Panc1 (cell line): Measurements from ENCODE around the gene PRTN3. TPM values are rescaled to one million over a fixed set of nuclear protein-coding genes. Genes with fewer than 3 reads are reported as not detected.

Experiments used
- ATAC-seq: fragments of 200-7000 bp; cut with Tn5 transposase; 2 replicates; pipeline ENCODE4 v1.9.1; 2020; ENCODE audit warnings: mild to moderate bottlenecking, moderate library complexity
- BruUV-seq: library from RNA; stranded (reverse); fragments of 400-500 nt; replicated peaks from 2 replicates; lab custom pipeline; 2021; lab: Mats Ljungman, UMichigan
- CTCF ChIA-PET: fragments of 300-600 bp; sonication (Branson Sonifier 250); formaldehyde crosslinking; loops from one replicate; lab custom pipeline; 2022; ENCODE audit warnings: antibody characterized with exemption; lab: Charles Lee
- POLR2A ChIA-PET: fragments of 300-600 bp; sonication (Branson Sonifier 250); formaldehyde crosslinking; loops from one replicate; lab custom pipeline; 2022; ENCODE audit warnings: antibody characterized with exemption; lab: Charles Lee
- DNase-seq: peaks from one replicate; pipeline ENCODE4 v3.0.0-alpha.2; 2010; ENCODE audit warnings: low read depth, low spot score
- H3K27ac ChIP-seq: 2 replicates; pipeline ENCODE4 v1.5.1; 2011; ENCODE audit warnings: mild to moderate bottlenecking, low read length, inconsistent platforms
- H3K27me3 ChIP-seq: fragments of 200-500 bp; sonication (Bioruptor generic); 2 replicates; pipeline ENCODE4 v1.6.0; 2014; ENCODE audit warnings: low read length, inconsistent platforms; ENCODE audit not compliant: control insufficient read depth, insufficient read depth
- H3K36me3 ChIP-seq: fragments of 200-500 bp; sonication (Bioruptor generic); 2 replicates; pipeline ENCODE4 v1.5.1; 2014; ENCODE audit warnings: inconsistent platforms, mild to moderate bottlenecking, low read length, moderate library complexity; ENCODE audit not compliant: control insufficient read depth, insufficient read depth
- H3K4me1 ChIP-seq: 2 replicates; pipeline ENCODE4 v1.5.1; 2011; ENCODE audit warnings: inconsistent platforms, mild to moderate bottlenecking, low read length, moderate library complexity; ENCODE audit not compliant: control insufficient read depth, insufficient read depth
- H3K4me3 ChIP-seq, 2 experiments: 2 replicates each; pipeline ENCODE4 v1.5.1; 2011 to 2012; ENCODE audit warnings: low read depth in 2 of 2, low read length in 2 of 2, mild to moderate bottlenecking in 2 of 2, inconsistent platforms in 1 of 2, moderate library complexity in 1 of 2
- H3K9me3 ChIP-seq: fragments of 200-500 bp; sonication (Bioruptor generic); 2 replicates; pipeline ENCODE4 v1.5.1; 2014; ENCODE audit warnings: low read depth, mild to moderate bottlenecking, inconsistent platforms, low read length, moderate library complexity; ENCODE audit not compliant: control insufficient read depth, insufficient read depth
- POLR2AphosphoS5 ChIP-seq: IDR thresholded peaks from 2 replicates; pipeline ENCODE4 v1.6.1; 2012; ENCODE audit warnings: mild to moderate bottlenecking, low read depth, low read length, moderate library complexity
- SIN3A ChIP-seq: IDR thresholded peaks from 2 replicates; pipeline ENCODE4 v1.6.1; 2012; ENCODE audit warnings: low read depth, mild to moderate bottlenecking, low read length, moderate library complexity, borderline replicate concordance; ENCODE audit not compliant: insufficient read depth
- TCF7L2 ChIP-seq: IDR thresholded peaks from 2 replicates; pipeline ENCODE4 v1.6.1; 2011; ENCODE audit warnings: mild to moderate bottlenecking, low read depth, low read length, inconsistent platforms
- in situ Hi-C: cut with HindIII; loops from 2 replicates; pipeline ENCODE4 v1.10.0; 2016; ENCODE audit warnings: low sequenced_read_pairs, low pct_unique_long_range_greater_than_20kb
- intact Hi-C: fragments of 100-400 bp; cut with micrococcal nuclease; formaldehyde crosslinking; loops from one replicate; pipeline ENCODE4 v1.10.0; 2022; ENCODE audit not compliant: unreplicated experiment
- total RNA-seq: library from RNA; stranded (reverse); gene quantifications from one replicate; pipeline ENCODE4 v1.2.1, GENCODE V29; 2021; ENCODE audit not compliant: unreplicated experiment
- TF ChIP-seq, protein P1 (sequence below), 2 experiments: IDR thresholded peaks; 2 replicates each; pipeline ENCODE4 v1.6.1; 2011 to 2012; ENCODE audit warnings: low read depth in 2 of 2, control low read depth in 1 of 2, low read length in 1 of 2, mild to moderate bottlenecking in 1 of 2, moderate library complexity in 1 of 2; ENCODE audit not compliant: insufficient read depth in 1 of 2
- TF ChIP-seq, protein P2 (sequence below): fragments of 450-650 bp; IDR thresholded peaks from 2 replicates; pipeline ENCODE4 v1.5.1; 2017; ENCODE audit warnings: mild to moderate bottlenecking

Gene PRTN3
- total RNA-seq, 1 experiment from 2014 or later = 1.5 TPM

DNA sequence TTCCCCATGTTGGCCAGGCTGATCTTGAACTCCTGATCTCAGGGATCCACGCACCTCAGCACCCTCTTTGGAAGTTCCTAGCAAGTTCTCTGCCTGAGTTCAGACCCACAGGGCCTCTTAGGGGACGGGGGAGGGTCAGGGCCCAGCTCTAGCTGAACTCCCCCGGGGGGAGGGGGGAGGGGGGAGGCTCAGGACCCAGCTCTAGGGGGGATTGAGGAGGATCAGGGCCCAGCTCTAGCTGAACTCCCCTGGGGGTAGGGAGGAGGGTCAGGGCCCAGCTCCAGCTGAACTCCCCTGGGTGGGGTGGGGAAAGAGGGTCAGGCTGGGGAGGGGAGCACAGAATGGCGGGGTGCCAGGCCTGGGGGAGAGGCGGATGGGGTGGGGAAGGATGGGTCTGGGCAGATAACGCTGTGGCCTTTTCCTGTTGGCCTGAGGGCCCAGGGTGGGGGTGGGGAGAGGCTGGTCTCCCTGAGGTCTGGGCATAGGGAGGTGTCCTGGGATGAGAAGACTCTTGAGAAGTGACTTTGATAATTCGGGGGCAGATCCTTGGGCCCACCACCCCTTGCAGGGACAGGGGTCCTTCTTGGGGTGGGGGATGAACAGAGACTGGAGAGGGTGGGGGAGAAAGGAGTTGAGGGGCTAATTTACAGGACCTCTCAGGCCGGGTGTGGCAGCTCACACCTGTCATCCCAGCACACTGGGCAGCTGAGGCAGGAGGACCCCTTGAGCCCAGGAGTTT, 49.1 kb upstream of the PRTN3 start:
- Histone ChIP-seq H3K9me3 (no peaks in the 10 kb centered on the region), H3K4me3 (no peak overlapping the region), H3K4me1 (peaks cover 24% of the 10 kb centered on the region), H3K36me3 (no peaks in the 10 kb centered on the region; the same call in 1 of the 2 replicates), H3K27me3 (no peaks in the 10 kb centered on the region), H3K27ac (peak overlapping the region; percentile 39)
- in situ Hi-C loops = no loop called here
- ATAC-seq = no peak
- DNase-seq = no peak
- POLR2A ChIA-PET = no interaction called here
- intact Hi-C loops = no loop called here
- CTCF ChIA-PET = interaction anchor here (0.6 kb wide), 1 partner anchor 9 kb away, joined by 10 read pairs; no protein-coding TSS in a partner anchor
- no peak for TF ChIP-seq SIN3A
- TF ChIP-seq, protein P1, sequence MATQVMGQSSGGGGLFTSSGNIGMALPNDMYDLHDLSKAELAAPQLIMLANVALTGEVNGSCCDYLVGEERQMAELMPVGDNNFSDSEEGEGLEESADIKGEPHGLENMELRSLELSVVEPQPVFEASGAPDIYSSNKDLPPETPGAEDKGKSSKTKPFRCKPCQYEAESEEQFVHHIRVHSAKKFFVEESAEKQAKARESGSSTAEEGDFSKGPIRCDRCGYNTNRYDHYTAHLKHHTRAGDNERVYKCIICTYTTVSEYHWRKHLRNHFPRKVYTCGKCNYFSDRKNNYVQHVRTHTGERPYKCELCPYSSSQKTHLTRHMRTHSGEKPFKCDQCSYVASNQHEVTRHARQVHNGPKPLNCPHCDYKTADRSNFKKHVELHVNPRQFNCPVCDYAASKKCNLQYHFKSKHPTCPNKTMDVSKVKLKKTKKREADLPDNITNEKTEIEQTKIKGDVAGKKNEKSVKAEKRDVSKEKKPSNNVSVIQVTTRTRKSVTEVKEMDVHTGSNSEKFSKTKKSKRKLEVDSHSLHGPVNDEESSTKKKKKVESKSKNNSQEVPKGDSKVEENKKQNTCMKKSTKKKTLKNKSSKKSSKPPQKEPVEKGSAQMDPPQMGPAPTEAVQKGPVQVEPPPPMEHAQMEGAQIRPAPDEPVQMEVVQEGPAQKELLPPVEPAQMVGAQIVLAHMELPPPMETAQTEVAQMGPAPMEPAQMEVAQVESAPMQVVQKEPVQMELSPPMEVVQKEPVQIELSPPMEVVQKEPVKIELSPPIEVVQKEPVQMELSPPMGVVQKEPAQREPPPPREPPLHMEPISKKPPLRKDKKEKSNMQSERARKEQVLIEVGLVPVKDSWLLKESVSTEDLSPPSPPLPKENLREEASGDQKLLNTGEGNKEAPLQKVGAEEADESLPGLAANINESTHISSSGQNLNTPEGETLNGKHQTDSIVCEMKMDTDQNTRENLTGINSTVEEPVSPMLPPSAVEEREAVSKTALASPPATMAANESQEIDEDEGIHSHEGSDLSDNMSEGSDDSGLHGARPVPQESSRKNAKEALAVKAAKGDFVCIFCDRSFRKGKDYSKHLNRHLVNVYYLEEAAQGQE (IDR thresholded peaks at IDR 0.05; ENCODE audit: insufficient read depth in 1 of 2, low read depth in 2 of 2, low read length in 1 of 2) = no peak
- TF ChIP-seq, protein P2, sequence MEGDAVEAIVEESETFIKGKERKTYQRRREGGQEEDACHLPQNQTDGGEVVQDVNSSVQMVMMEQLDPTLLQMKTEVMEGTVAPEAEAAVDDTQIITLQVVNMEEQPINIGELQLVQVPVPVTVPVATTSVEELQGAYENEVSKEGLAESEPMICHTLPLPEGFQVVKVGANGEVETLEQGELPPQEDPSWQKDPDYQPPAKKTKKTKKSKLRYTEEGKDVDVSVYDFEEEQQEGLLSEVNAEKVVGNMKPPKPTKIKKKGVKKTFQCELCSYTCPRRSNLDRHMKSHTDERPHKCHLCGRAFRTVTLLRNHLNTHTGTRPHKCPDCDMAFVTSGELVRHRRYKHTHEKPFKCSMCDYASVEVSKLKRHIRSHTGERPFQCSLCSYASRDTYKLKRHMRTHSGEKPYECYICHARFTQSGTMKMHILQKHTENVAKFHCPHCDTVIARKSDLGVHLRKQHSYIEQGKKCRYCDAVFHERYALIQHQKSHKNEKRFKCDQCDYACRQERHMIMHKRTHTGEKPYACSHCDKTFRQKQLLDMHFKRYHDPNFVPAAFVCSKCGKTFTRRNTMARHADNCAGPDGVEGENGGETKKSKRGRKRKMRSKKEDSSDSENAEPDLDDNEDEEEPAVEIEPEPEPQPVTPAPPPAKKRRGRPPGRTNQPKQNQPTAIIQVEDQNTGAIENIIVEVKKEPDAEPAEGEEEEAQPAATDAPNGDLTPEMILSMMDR = no peak
- no peak for TF ChIP-seq TCF7L2
- no peak for TF ChIP-seq POLR2AphosphoS5
- no TSS peak for BruUV-seq

DNA sequence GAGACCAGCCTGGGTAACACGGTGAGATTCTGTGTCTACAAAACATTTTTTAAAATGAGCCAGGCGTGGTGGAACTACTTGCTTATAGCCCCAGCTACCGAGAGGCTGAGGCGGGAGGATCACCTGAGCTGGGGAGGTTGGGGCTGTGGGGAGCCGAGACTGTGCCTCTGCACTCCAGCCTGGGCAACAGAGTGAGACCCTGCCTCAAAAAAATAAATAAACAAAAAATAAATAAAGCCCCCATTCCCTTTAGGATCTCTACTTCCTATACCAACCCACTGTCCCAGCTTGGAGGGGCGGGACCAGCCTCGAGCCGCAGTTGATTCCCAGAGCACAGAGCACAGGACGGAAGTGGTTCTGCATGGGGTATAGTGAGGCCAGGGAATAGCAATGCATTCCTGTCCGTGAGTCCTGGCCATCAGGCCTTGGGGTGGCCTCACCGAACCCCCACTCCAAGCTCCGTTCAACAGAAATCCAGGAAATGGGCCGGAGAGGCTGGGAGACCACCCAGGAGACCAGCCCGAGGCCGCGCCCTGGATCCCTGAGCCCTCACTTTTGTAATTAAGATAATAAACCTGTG, 48.4 kb upstream of the PRTN3 start:
- TF ChIP-seq, protein P1 (IDR thresholded peaks at IDR 0.05; ENCODE audit: insufficient read depth in 1 of 2, low read depth in 2 of 2, low read length in 1 of 2) = no peak
- TF ChIP-seq SIN3A (no peak), POLR2AphosphoS5 (no peak), TCF7L2 (no peak)
- TF ChIP-seq, protein P2 = no peak
- CTCF ChIA-PET = interaction anchor here (0.5 kb wide), 1 partner anchor 127 kb away, joined by 8 read pairs; no protein-coding TSS in a partner anchor
- DNase-seq = no peak
- no TSS peak for BruUV-seq
- Histone ChIP-seq H3K27me3 (no peaks in the 10 kb centered on the region), H3K4me1 (peaks cover 24% of the 10 kb centered on the region), H3K36me3 (no peaks in the 10 kb centered on the region; the same call in 1 of the 2 replicates), H3K9me3 (no peaks in the 10 kb centered on the region), H3K4me3 (no peak overlapping the region), H3K27ac (peak overlapping the region; percentile 18)
- ATAC-seq = no peak
- intact Hi-C loops = no loop called here
- POLR2A ChIA-PET = no interaction called here
- in situ Hi-C loops = no loop called here
